Peyer's patch (tissue), 4 donors: Measurements from ENCODE around the gene MTMR12.
A peak's percentile ranks its signal among the peaks of the same experiment; 100 is the strongest.

Experiments used
- POLR2A ChIP-seq, 2 donors: fragments of 450-650 bp; IDR thresholded peaks; one replicate each; pipeline ENCODE4 v1.5.1; 2017; ENCODE audit warnings: antibody characterized with exemption in 2 of 2, mild to moderate bottlenecking in 2 of 2, moderate library complexity in 2 of 2
- TF ChIP-seq, protein P1 (sequence below), 6 experiments: fragments of 450-650 bp in 4 of 6; fragments of 200-600 bp in 2 of 6; sonication (generic) in 1 of 6; IDR thresholded peaks; one replicate each; pipeline ENCODE4 v1.5.1; 2017 to 2019; ENCODE audit warnings: antibody characterized with exemption in 6 of 6, mild to moderate bottlenecking in 3 of 6, moderate library complexity in 1 of 6

DNA sequence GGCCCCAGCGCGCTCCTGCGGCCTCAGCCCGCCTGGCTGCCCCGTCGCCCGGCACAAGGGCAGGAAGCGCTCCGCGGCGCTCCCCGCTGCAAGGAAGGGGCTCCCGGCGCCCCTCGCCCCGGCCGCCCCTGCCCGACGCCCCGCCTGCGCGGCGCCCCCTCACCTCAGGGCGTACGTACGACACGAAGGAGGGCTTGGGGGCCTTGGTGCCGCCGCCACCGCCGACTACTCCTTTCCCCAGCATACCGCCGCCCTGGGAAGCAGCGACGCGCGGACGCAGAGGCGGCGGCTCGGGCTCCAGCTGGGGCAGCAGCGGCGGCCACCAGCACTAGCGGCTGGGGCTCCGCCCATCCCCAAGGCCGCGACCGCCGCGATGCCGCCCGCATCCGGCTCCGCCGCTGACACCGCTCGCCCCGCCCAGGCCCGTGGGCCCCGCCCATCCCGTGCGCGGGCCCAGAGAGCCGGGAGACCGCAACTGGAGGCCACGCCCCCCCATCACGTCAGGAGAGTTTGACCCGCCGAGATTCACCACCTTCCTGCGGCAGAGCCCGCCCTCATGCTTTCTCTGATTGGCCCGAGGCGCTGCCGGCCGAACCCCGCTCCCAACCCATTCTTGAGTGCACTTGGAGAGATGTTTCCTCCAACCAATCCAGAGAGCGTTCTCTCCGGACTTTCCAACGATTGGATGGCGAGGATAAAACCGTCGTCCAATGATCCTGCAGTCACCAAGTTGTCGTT is at the start of gene MTMR12:
- TF ChIP-seq, protein P1, sequence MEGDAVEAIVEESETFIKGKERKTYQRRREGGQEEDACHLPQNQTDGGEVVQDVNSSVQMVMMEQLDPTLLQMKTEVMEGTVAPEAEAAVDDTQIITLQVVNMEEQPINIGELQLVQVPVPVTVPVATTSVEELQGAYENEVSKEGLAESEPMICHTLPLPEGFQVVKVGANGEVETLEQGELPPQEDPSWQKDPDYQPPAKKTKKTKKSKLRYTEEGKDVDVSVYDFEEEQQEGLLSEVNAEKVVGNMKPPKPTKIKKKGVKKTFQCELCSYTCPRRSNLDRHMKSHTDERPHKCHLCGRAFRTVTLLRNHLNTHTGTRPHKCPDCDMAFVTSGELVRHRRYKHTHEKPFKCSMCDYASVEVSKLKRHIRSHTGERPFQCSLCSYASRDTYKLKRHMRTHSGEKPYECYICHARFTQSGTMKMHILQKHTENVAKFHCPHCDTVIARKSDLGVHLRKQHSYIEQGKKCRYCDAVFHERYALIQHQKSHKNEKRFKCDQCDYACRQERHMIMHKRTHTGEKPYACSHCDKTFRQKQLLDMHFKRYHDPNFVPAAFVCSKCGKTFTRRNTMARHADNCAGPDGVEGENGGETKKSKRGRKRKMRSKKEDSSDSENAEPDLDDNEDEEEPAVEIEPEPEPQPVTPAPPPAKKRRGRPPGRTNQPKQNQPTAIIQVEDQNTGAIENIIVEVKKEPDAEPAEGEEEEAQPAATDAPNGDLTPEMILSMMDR (IDR thresholded peaks at IDR 0.05): peak in 1 of 6 experiments; percentile 8
- peak; percentile 84 to 92 for TF ChIP-seq POLR2A (IDR thresholded peaks at IDR 0.05)
